ENCODE data around the gene TBL1X. TPM values are rescaled to one million over a fixed set of nuclear protein-coding genes. Genes with fewer than 3 reads are reported as not detected.

The TBL1X gene
- total RNA-seq, 4 donors from 2014 or later, result 25.3 to 54.1 (median 38.2) TPM

DNA sequence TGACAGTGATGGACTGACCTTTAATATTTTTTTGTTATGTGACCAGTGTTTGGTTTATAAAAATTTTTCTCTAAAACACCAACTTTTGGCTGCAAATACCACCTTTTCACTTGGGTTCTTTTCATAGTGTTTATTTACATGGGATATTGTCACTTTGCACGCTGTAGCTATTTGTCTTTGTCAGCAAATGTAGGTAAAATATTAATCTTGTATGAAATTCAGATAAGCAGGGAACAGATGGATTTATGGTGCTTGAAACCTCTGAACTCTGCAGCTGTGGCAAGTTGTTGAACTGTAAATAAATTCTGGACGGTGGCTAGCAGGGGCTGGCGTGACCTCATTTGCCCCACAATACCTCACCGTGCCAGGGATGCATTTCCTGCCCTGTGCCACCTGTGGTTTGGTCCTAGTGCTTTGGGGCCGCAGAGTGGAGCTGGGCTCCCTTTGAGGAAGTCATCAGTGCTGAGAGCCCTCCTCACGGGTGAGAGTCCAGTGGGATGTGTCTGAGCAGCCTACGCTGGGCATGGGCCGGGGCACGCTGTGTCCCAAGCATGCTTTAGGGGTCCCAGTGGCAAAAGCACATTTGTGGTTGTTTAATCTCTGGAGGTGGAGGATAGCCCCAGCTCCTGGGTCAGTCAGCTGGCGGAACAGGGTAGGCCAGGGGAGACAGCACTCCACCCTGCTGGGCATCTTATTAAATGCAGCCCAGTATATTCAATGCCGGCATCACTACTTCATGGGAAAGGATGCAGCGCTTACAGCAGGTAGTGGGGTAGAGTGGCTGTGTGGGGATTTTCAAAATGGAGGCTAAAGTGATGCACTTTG lies 108.6 kb downstream of the TBL1X start:
- Histone ChIP-seq H3K4me1 (peaks cover 0 to 11% (median 4%) of the 10 kb centered on the region in 4 donors), H3K4me3 (no peak overlapping the region), H3K27ac (replicated peaks in 1 of 4) (no peak overlapping the region), H3K27me3 (no peaks in the 10 kb centered on the region), H3K36me3 (no peaks in the 10 kb centered on the region), H3K9me3 (no peaks in the 10 kb centered on the region)
- DNase-seq (ENCODE audit: extremely low spot score), result no peak
- 67% methylated on average over 6 of the region's 12 CpGs for WGBS
- intact Hi-C loops (cut with DNase I), result no loop called here
- TF ChIP-seq, protein P1, sequence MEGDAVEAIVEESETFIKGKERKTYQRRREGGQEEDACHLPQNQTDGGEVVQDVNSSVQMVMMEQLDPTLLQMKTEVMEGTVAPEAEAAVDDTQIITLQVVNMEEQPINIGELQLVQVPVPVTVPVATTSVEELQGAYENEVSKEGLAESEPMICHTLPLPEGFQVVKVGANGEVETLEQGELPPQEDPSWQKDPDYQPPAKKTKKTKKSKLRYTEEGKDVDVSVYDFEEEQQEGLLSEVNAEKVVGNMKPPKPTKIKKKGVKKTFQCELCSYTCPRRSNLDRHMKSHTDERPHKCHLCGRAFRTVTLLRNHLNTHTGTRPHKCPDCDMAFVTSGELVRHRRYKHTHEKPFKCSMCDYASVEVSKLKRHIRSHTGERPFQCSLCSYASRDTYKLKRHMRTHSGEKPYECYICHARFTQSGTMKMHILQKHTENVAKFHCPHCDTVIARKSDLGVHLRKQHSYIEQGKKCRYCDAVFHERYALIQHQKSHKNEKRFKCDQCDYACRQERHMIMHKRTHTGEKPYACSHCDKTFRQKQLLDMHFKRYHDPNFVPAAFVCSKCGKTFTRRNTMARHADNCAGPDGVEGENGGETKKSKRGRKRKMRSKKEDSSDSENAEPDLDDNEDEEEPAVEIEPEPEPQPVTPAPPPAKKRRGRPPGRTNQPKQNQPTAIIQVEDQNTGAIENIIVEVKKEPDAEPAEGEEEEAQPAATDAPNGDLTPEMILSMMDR (IDR thresholded peaks at IDR 0.05), result no peak
- TF ChIP-seq POLR2A (IDR thresholded peaks at IDR 0.05; ENCODE audit: low read depth), result no peak
- no peak for TF ChIP-seq POLR2AphosphoS5 (IDR thresholded peaks at IDR 0.05)
- no peak for TF ChIP-seq EP300 (IDR thresholded peaks at IDR 0.05)

DNA sequence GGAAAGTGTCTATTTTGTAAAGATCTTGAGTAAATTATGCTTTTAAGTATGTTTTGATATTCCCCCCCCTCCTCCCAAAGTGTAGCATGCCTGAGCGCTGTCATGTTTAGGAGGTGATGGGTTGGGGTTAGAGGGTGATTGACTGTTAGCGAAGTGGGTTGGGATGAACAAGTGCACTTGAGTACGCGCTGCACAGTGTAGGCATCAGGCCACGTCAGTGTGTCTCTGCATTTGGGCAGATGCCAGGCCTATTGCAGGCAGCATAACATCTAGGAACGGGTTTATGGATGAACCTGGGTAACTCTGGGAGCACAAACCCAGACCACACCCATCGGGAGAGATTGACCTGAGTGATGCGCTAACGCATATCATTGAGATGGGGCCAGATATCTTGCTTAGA lies 111.2 kb downstream of the TBL1X start:
- H3K4me1 ChIP-seq, result peaks cover 0 to 13% (median 4%) of the 10 kb centered on the region in 4 donors
- no peak overlapping the region for H3K27ac ChIP-seq (replicated peaks in 1 of 4)
- H3K36me3 ChIP-seq, result no peaks in the 10 kb centered on the region
- 91% methylated on average over 9 of the region's 9 CpGs for WGBS
- no peaks in the 10 kb centered on the region for H3K9me3 ChIP-seq
- no peak overlapping the region for H3K4me3 ChIP-seq
- no peaks in the 10 kb centered on the region for H3K27me3 ChIP-seq
- intact Hi-C loops (cut with DNase I), result no loop called here
- no peak for DNase-seq (ENCODE audit: extremely low spot score)
- TF ChIP-seq, protein P1 (IDR thresholded peaks at IDR 0.05), result no peak
- TF ChIP-seq EP300 (IDR thresholded peaks at IDR 0.05) (no peak), POLR2A (IDR thresholded peaks at IDR 0.05; ENCODE audit: low read depth) (no peak), POLR2AphosphoS5 (IDR thresholded peaks at IDR 0.05) (no peak)

DNA sequence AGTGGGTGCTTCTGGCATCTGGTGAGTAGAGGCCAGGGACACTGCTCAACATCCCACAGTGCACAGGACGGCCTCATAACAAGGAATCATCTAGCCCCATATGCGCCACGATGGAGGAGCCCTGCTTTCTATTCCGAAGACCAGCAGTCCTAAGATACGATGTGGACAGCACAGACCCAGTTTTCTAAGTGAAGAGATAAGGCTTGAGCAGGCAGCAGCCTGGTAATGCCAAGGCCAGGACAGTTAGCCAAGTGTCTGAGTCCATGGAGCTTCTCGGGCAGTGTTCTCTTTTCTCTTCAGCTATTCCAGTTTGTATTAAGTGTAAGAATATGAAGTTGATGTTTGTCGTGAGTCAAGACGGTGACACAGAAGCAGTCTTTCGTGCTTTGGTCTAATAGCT lies 112.7 kb downstream of the TBL1X start:
- TF ChIP-seq EP300 (IDR thresholded peaks at IDR 0.05), result no peak
- TF ChIP-seq POLR2A (IDR thresholded peaks at IDR 0.05; ENCODE audit: low read depth), result no peak
- TF ChIP-seq, protein P1 (IDR thresholded peaks at IDR 0.05), result no peak
- TF ChIP-seq POLR2AphosphoS5 (IDR thresholded peaks at IDR 0.05), result no peak
- Histone ChIP-seq H3K4me1 (peaks cover 0 to 21% (median 18%) of the 10 kb centered on the region in 4 donors), H3K36me3 (no peaks in the 10 kb centered on the region), H3K9me3 (no peaks in the 10 kb centered on the region), H3K4me3 (no peak overlapping the region), H3K27ac (replicated peaks in 1 of 4) (no peak overlapping the region), H3K27me3 (no peaks in the 10 kb centered on the region)
- DNase-seq (ENCODE audit: extremely low spot score), result no peak
- 89% methylated on average over 6 of the region's 9 CpGs for WGBS
- intact Hi-C loops (cut with DNase I), result no loop called here

DNA sequence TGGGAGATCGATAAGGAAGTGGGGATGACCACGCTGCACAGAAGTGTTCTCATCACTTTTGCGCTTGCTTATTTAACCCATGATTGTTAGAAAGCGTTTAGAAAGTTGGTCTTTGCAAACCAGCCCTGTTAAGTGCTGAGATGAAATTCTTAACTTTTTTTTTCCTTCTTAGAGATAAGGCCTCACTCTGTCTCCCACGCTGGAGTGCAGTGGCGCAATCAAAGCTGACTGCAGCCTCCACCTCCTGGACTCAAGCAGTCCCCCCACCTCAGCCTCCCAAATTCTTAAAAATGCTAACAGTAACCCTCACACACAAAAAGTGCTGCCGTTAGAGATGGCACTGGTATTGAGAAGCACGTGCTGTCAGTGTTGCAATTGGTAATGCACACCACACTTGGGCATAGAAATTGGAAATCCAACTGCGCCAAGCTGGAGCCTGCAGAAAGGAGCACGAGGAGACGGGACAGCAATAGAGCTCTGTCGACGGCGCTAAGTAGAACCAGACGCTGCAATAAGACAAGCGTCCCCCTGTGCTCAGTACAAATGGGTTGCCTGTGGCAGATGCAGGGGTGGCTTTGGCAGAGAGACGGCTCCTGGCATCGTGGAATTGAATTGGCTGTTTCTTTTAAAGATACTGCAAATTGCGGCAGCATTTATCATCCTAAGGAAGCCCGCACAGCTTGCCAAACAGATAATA lies 113.4 kb downstream of the TBL1X start:
- Histone ChIP-seq H3K4me3 (no peak overlapping the region), H3K27ac (replicated peaks in 1 of 4) (no peak overlapping the region), H3K36me3 (no peaks in the 10 kb centered on the region), H3K4me1 (peaks cover 0 to 25% (median 18%) of the 10 kb centered on the region in 4 donors), H3K9me3 (no peaks in the 10 kb centered on the region), H3K27me3 (no peaks in the 10 kb centered on the region)
- no peak for DNase-seq (ENCODE audit: extremely low spot score)
- TF ChIP-seq, protein P1 (IDR thresholded peaks at IDR 0.05), result no peak
- TF ChIP-seq POLR2AphosphoS5 (IDR thresholded peaks at IDR 0.05), result no peak
- no peak for TF ChIP-seq POLR2A (IDR thresholded peaks at IDR 0.05; ENCODE audit: low read depth)
- no peak for TF ChIP-seq EP300 (IDR thresholded peaks at IDR 0.05)
- 86% methylated on average over 20 of the region's 20 CpGs for WGBS
- intact Hi-C loops (cut with DNase I), result no loop called here

Data from esophagus muscularis mucosa (tissue), 4 donors.